Measurements from ENCODE around the gene RCOR1.

DNA sequence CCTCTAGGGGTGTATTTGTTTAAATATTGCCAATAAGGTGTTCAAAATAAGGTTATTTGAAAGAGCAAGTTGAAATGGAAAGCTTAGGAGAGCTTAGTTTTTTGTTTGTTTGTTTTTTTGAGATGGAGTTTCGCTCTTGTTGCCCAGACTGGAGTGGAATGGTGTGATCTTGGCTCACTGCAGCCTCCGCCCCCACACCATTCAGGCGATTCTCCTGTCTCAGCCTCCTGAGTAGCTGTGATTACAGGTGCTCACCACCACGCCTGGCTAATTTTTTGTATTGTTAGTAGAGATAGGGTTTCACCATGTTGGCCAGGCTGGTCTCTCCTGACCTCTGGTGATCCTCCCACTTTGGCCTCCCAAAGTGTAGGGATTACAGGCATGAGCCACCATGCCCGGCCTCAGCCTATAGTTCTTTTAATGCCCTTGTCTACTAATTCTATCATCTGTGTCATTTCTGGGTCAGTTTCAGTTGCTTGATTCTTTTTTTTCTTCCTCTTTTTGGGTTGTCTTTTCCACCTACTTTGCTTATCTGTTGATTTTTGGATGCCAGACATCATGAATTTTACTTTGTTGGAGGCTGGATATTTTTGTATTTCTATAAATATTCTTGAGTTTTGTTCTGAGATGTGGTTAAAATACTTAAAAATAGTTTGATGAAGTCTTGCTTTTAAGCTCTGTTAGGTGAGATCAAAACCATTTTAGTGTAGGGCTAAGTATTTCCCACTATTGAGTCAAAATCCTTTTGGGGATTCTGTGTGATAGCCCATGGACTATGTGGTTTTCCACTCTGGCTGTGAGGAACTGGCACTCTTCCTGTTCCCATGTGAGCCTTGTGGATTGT lies 18.7 kb downstream of the RCOR1 start:
- no peak for TF ChIP-seq CTCF (IDR thresholded peaks at IDR 0.05 in 8 of 11, conservative IDR thresholded peaks at IDR 0.05 in 3 of 11)
- TF ChIP-seq POLR2A (IDR thresholded peaks at IDR 0.05): no peak
- TF ChIP-seq POLR2AphosphoS5 (IDR thresholded peaks at IDR 0.05): no peak
